ENCODE data around the gene ARHGEF28. TPM values are rescaled to one million over a fixed set of nuclear protein-coding genes. Genes with fewer than 3 reads are reported as not detected.

ARHGEF28 gene
- total and polyA plus RNA-seq, 10 of the 15 experiments (the other 5 are each of a cell fraction or from before 2014, with no cell fraction given), result 0.10 to 0.72 (median 0.22) TPM; not detected in 2

DNA sequence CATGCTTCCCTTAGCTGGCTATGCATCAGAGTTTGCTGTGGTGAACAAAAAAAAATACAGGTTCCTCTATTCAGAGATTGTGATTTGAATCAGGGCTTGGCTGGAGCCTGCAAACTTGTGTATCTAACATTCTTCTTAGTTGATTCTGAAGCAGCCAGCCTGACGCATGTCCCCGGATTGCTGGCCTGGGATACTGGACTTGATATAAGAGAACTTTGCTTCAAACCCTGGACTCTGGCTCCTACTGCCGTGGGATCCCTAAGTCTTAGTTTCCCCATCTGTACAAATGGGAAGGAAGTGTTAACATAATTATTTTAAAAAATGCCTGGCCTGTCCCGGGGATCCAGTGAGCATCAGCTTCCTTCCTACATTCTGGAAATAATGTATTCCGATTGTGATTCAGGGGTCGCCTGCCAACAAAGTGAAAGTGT, 292.8 kb downstream of the ARHGEF28 start (continued):
- no peak for TF ChIP-seq BHLHE40 (IDR thresholded peaks at IDR 0.05; ENCODE audit: borderline replicate concordance in 1 of 2, low read depth in 2 of 2, low read length in 1 of 2)

DNA sequence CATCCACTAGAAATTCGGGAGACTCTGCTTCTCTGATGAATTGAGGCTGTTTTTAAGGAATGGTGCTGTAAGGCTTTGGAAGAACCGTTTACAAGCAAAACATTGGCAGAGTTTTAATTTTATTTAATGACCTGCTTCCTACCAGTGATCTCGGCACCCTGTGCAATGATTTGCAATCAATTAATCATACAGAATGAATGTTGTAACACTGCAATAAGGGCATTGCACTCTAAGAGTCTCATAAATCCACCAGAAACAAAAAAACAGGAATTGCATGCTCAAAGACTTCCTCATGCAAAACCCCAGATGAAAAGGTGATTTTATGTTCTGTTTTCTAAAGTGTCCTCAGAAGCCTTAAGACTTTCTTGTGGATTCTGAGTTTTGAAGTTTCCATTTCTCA, 295.7 kb downstream of the ARHGEF28 start:
- in situ Hi-C loops (cut with MboI) (no loop called here), intact Hi-C loops (cut with micrococcal nuclease; ENCODE audit: unreplicated experiment) (no loop called here)
- 1% methylated on average over 3 of the region's 3 CpGs for WGBS (ENCODE audit: insufficient coverage, insufficient replicate concordance, low lambda C conversion rate, missing lambda C conversion rate)
- DNase-seq (ENCODE audit: low read depth, low spot score) (no peak), FAIRE-seq (no peak), ATAC-seq (no peak)
- CTCF ChIA-PET, result interaction anchor here (0.6 kb wide), 1 partner anchor 128 kb away, joined by 3 read pairs; no protein-coding TSS in a partner anchor
- Histone ChIP-seq H3K4me3 (no peak overlapping the region), H3K36me3 (ENCODE audit: control insufficient read depth in 2 of 2, insufficient read depth in 2 of 2, low read length in 1 of 2) (no peaks in the 10 kb centered on the region), H3K4me1 (ENCODE audit: control insufficient read depth, insufficient read depth, low read length) (no peaks in the 10 kb centered on the region), H3K4me2 (ENCODE audit: control insufficient read depth, insufficient read depth) (no peak overlapping the region), H3K27ac (ENCODE audit: control insufficient read depth, insufficient read depth) (no peak overlapping the region), H3K9ac (ENCODE audit: control insufficient read depth, insufficient read depth, low read length) (no peak overlapping the region), H3K27me3 (replicated peaks in 1 of 2; ENCODE audit: control insufficient read depth in 2 of 2, insufficient read depth in 2 of 2, low read length in 1 of 2) (no peaks in the 10 kb centered on the region; a peak in 2 of 4 replicates), H4K20me1 (ENCODE audit: control insufficient read depth, insufficient read depth) (no peaks in the 10 kb centered on the region), H2AFZ (ENCODE audit: control insufficient read depth, low read depth, low read length) (no peak overlapping the region), H3K79me2 (ENCODE audit: control insufficient read depth, insufficient read depth, low read length) (no peaks in the 10 kb centered on the region), H3K9me3 (replicated peaks; ENCODE audit: control insufficient read depth, insufficient read depth, low read length) (no peaks in the 10 kb centered on the region)
- BruUV-seq (replicated peaks), result no TSS peak
- RAD21 ChIA-PET (ENCODE audit: unreplicated experiment), result interaction anchor here (1.0 kb wide), 1 partner anchor 11 kb away, joined by 3 read pairs; no protein-coding TSS in a partner anchor
- POLR2A ChIA-PET, result no interaction called here
- SMC1A ChIA-PET (ENCODE audit: uncharacterized antibody, unreplicated experiment), result interaction anchor here (0.8 kb wide), 1 partner anchor 14 kb away, joined by 3 read pairs; no protein-coding TSS in a partner anchor
- TF ChIP-seq, protein P1, sequence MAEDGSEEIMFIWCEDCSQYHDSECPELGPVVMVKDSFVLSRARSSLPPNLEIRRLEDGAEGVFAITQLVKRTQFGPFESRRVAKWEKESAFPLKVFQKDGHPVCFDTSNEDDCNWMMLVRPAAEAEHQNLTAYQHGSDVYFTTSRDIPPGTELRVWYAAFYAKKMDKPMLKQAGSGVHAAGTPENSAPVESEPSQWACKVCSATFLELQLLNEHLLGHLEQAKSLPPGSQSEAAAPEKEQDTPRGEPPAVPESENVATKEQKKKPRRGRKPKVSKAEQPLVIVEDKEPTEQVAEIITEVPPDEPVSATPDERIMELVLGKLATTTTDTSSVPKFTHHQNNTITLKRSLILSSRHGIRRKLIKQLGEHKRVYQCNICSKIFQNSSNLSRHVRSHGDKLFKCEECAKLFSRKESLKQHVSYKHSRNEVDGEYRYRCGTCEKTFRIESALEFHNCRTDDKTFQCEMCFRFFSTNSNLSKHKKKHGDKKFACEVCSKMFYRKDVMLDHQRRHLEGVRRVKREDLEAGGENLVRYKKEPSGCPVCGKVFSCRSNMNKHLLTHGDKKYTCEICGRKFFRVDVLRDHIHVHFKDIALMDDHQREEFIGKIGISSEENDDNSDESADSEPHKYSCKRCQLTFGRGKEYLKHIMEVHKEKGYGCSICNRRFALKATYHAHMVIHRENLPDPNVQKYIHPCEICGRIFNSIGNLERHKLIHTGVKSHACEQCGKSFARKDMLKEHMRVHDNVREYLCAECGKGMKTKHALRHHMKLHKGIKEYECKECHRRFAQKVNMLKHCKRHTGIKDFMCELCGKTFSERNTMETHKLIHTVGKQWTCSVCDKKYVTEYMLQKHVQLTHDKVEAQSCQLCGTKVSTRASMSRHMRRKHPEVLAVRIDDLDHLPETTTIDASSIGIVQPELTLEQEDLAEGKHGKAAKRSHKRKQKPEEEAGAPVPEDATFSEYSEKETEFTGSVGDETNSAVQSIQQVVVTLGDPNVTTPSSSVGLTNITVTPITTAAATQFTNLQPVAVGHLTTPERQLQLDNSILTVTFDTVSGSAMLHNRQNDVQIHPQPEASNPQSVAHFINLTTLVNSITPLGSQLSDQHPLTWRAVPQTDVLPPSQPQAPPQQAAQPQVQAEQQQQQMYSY (CRISPR knock-in tag; IDR thresholded peaks at IDR 0.05), result no peak
- TF ChIP-seq ZNF24 (IDR thresholded peaks at IDR 0.05) (no peak), MEF2A (IDR thresholded peaks at IDR 0.05; ENCODE audit: insufficient read depth, low read depth, low read length) (no peak), GABPA (IDR thresholded peaks at IDR 0.05; ENCODE audit: low read depth) (no peak), ZNF384 (IDR thresholded peaks at IDR 0.05; ENCODE audit: borderline replicate concordance, low read depth, low read length) (no peak), TCF7 (IDR thresholded peaks at IDR 0.05; ENCODE audit: borderline replicate concordance) (no peak)
- TF ChIP-seq, protein P2, sequence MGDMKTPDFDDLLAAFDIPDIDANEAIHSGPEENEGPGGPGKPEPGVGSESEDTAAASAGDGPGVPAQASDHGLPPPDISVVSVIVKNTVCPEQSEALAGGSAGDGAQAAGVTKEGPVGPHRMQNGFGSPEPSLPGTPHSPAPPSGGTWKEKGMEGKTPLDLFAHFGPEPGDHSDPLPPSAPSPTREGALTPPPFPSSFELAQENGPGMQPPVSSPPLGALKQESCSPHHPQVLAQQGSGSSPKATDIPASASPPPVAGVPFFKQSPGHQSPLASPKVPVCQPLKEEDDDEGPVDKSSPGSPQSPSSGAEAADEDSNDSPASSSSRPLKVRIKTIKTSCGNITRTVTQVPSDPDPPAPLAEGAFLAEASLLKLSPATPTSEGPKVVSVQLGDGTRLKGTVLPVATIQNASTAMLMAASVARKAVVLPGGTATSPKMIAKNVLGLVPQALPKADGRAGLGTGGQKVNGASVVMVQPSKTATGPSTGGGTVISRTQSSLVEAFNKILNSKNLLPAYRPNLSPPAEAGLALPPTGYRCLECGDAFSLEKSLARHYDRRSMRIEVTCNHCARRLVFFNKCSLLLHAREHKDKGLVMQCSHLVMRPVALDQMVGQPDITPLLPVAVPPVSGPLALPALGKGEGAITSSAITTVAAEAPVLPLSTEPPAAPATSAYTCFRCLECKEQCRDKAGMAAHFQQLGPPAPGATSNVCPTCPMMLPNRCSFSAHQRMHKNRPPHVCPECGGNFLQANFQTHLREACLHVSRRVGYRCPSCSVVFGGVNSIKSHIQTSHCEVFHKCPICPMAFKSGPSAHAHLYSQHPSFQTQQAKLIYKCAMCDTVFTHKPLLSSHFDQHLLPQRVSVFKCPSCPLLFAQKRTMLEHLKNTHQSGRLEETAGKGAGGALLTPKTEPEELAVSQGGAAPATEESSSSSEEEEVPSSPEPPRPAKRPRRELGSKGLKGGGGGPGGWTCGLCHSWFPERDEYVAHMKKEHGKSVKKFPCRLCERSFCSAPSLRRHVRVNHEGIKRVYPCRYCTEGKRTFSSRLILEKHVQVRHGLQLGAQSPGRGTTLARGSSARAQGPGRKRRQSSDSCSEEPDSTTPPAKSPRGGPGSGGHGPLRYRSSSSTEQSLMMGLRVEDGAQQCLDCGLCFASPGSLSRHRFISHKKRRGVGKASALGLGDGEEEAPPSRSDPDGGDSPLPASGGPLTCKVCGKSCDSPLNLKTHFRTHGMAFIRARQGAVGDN (IDR thresholded peaks at IDR 0.05), result no peak
- TF ChIP-seq, protein P3, sequence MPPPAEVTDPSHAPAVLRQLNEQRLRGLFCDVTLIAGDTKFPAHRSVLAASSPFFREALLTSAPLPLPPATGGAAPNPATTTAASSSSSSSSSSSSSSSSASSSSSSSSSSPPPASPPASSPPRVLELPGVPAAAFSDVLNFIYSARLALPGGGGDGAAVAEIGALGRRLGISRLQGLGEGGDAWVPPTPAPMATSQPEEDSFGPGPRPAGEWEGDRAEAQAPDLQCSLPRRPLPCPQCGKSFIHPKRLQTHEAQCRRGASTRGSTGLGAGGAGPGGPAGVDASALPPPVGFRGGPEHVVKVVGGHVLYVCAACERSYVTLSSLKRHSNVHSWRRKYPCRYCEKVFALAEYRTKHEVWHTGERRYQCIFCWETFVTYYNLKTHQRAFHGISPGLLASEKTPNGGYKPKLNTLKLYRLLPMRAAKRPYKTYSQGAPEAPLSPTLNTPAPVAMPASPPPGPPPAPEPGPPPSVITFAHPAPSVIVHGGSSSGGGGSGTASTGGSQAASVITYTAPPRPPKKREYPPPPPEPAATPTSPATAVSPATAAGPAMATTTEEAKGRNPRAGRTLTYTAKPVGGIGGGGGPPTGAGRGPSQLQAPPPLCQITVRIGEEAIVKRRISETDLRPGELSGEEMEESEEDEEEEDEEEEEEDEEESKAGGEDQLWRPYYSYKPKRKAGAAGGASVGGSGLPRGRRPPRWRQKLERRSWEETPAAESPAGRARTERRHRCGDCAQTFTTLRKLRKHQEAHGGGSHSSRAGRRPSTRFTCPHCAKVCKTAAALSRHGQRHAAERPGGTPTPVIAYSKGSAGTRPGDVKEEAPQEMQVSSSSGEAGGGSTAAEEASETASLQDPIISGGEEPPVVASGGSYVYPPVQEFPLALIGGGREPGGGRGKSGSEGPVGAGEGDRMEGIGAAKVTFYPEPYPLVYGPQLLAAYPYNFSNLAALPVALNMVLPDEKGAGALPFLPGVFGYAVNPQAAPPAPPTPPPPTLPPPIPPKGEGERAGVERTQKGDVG (CRISPR knock-in tag; IDR thresholded peaks at IDR 0.05), result no peak

Measured in GM12878 (cell line).